Measurements from ENCODE around the gene CPNE9. TPM values are rescaled to one million over a fixed set of nuclear protein-coding genes. Genes with fewer than 3 reads are reported as not detected.

Gene CPNE9
- total RNA-seq, 1 donor from 2014 or later = not detected

GRCh38 chr3:9750556-9751411, 47.2 kb downstream of the CPNE9 start:
- Mint-ChIP-seq H3K36me3 (peaks cover 31% of the 10 kb centered on the region), H3K4me1 (peaks cover 18% of the 10 kb centered on the region), H3K27me3 (ENCODE audit: insufficient read depth, low read depth) (peaks cover 2% of the 10 kb centered on the region), H3K4me3 (peak overlapping the region; percentile 96), H3K27ac (peak overlapping the region; percentile 90), H3K9me3 (no peaks in the 10 kb centered on the region)
- H3K36me3 ChIP-seq = no peaks in the 10 kb centered on the region
- H3F3A ChIP-seq (ENCODE audit: low read depth) = peaks cover 27% of the 10 kb centered on the region
- peak overlapping the region; percentile 82 for H3K4me2 ChIP-seq
- H3K9me3 ChIP-seq (ENCODE audit: low read depth) = no peaks in the 10 kb centered on the region
- DNase-seq (ENCODE audit: low spot score) = no peak
- H4K20me1 ChIP-seq (ENCODE audit: low read depth) = peaks cover 3% of the 10 kb centered on the region
- H3K4me3 ChIP-seq = peak overlapping the region; percentile 64
- H2AFZ ChIP-seq (replicated peaks) = peak overlapping the region; percentile 88
- peaks cover 4% of the 10 kb centered on the region for H3K4me1 ChIP-seq
- no peak overlapping the region for H3K27ac ChIP-seq
- peaks cover 16% of the 10 kb centered on the region for H3K79me2 ChIP-seq (ENCODE audit: low read depth)
- TF ChIP-seq EZH2 (IDR thresholded peaks at IDR 0.05) = no peak
- TF ChIP-seq, protein P1, sequence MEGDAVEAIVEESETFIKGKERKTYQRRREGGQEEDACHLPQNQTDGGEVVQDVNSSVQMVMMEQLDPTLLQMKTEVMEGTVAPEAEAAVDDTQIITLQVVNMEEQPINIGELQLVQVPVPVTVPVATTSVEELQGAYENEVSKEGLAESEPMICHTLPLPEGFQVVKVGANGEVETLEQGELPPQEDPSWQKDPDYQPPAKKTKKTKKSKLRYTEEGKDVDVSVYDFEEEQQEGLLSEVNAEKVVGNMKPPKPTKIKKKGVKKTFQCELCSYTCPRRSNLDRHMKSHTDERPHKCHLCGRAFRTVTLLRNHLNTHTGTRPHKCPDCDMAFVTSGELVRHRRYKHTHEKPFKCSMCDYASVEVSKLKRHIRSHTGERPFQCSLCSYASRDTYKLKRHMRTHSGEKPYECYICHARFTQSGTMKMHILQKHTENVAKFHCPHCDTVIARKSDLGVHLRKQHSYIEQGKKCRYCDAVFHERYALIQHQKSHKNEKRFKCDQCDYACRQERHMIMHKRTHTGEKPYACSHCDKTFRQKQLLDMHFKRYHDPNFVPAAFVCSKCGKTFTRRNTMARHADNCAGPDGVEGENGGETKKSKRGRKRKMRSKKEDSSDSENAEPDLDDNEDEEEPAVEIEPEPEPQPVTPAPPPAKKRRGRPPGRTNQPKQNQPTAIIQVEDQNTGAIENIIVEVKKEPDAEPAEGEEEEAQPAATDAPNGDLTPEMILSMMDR (IDR thresholded peaks at IDR 0.05) = no peak
- TF ChIP-seq EZH2phosphoT487 (IDR thresholded peaks at IDR 0.05) = no peak
- peak overlapping the region; percentile 18 for H3K9ac ChIP-seq
- H3K27me3 ChIP-seq = no peaks in the 10 kb centered on the region

GRCh38 chr3:9754678-9755077, 51.0 kb downstream of the CPNE9 start:
- TF ChIP-seq, protein P1 (IDR thresholded peaks at IDR 0.05) = no peak
- TF ChIP-seq EZH2phosphoT487 (IDR thresholded peaks at IDR 0.05) = no peak
- TF ChIP-seq EZH2 (IDR thresholded peaks at IDR 0.05) = no peak
- Histone ChIP-seq H4K20me1 (ENCODE audit: low read depth) (peaks cover 3% of the 10 kb centered on the region), H3K79me2 (ENCODE audit: low read depth) (peaks cover 16% of the 10 kb centered on the region), H3K4me3 (no peak overlapping the region), H3K4me1 (no peaks in the 10 kb centered on the region), H3K36me3 (no peaks in the 10 kb centered on the region), H3K9ac (no peak overlapping the region), H3K27me3 (no peaks in the 10 kb centered on the region), H3K9me3 (ENCODE audit: low read depth) (no peaks in the 10 kb centered on the region), H3K4me2 (no peak overlapping the region), H3K27ac (no peak overlapping the region), H3F3A (ENCODE audit: low read depth) (peaks cover 8% of the 10 kb centered on the region), H2AFZ (replicated peaks) (no peak overlapping the region)
- Mint-ChIP-seq H3K27ac (no peak overlapping the region), H3K36me3 (peaks cover 31% of the 10 kb centered on the region), H3K27me3 (ENCODE audit: insufficient read depth, low read depth) (peaks cover 7% of the 10 kb centered on the region), H3K9me3 (no peaks in the 10 kb centered on the region), H3K4me3 (no peak overlapping the region), H3K4me1 (peaks cover 12% of the 10 kb centered on the region)
- DNase-seq (ENCODE audit: low spot score) = no peak

DNA sequence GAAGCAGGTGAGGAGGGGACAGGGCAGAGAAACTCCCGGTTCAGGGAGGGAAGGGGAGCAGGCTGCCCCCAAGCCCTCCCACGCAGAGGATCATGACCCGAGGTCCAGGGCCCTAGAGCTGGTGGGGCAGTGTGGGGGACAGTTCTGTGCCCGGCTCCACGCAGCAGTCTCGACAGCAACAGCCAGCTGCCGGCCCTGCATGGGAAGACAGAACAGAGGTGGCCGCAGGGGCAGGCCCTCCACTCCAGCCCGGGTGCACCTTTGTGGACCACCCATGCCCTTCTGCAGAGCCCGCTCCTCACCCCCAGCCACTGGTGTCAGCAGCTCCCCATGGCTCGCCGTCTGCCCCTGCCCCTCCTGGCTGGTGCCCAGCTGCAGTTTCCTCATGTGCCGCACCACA, 53.8 kb downstream of the CPNE9 start:
- DNase-seq (ENCODE audit: low spot score) = no peak
- Histone ChIP-seq H3K79me2 (ENCODE audit: low read depth) (no peaks in the 10 kb centered on the region), H2AFZ (replicated peaks) (no peak overlapping the region), H4K20me1 (ENCODE audit: low read depth) (peaks cover 3% of the 10 kb centered on the region), H3F3A (ENCODE audit: low read depth) (no peaks in the 10 kb centered on the region), H3K4me1 (no peaks in the 10 kb centered on the region), H3K4me2 (no peak overlapping the region), H3K27ac (no peak overlapping the region), H3K9ac (no peak overlapping the region), H3K9me3 (ENCODE audit: low read depth) (no peaks in the 10 kb centered on the region), H3K36me3 (no peaks in the 10 kb centered on the region), H3K4me3 (no peak overlapping the region), H3K27me3 (no peaks in the 10 kb centered on the region)
- TF ChIP-seq, protein P1 (IDR thresholded peaks at IDR 0.05) = no peak
- no peak for TF ChIP-seq EZH2 (IDR thresholded peaks at IDR 0.05)
- no peak for TF ChIP-seq EZH2phosphoT487 (IDR thresholded peaks at IDR 0.05)
- Mint-ChIP-seq H3K9me3 (no peaks in the 10 kb centered on the region), H3K27me3 (ENCODE audit: insufficient read depth, low read depth) (peaks cover 7% of the 10 kb centered on the region), H3K27ac (no peak overlapping the region), H3K4me3 (no peak overlapping the region), H3K36me3 (peaks cover 34% of the 10 kb centered on the region), H3K4me1 (no peaks in the 10 kb centered on the region)

Measured in neural progenitor cell (in vitro differentiated cells).